Measurements from ENCODE around the gene HDAC8.

The HDAC8 gene

GRCh38 chrX:72351606-72352334, 220.9 kb downstream of the HDAC8 start:
- DNase-seq (ENCODE audit: low read depth, low spot score) = peak; percentile 14
- TF ChIP-seq CTCF (IDR thresholded peaks at IDR 0.05; ENCODE audit: insufficient read depth, low read length, missing control alignments) = no peak
- ChIA-PET POLR2A (no interaction called here), CTCF (no interaction called here)
- H3K4me3 ChIP-seq (ENCODE audit: low read depth, low read length) = no peak overlapping the region

- no peak for TF ChIP-seq CTCF (IDR thresholded peaks at IDR 0.05; ENCODE audit: insufficient read depth, low read length, missing control alignments)
- CTCF ChIA-PET = no interaction called here
- POLR2A ChIA-PET = no interaction called here
- H3K4me3 ChIP-seq (ENCODE audit: low read depth, low read length) = no peak overlapping the region
- DNase-seq (ENCODE audit: low read depth, low spot score) = no peak
Observed at GRCh38 chrX:72349190-72349589, 223.5 kb downstream of the HDAC8 start.

GRCh38 chrX:72348247-72348979, 224.2 kb downstream of the HDAC8 start:
- no peak for TF ChIP-seq CTCF (IDR thresholded peaks at IDR 0.05; ENCODE audit: insufficient read depth, low read length, missing control alignments)
- no peak overlapping the region for H3K4me3 ChIP-seq (ENCODE audit: low read depth, low read length)
- POLR2A ChIA-PET = interaction anchor here (0.6 kb wide), 1 partner anchor 21 kb away, joined by 3 read pairs; no protein-coding TSS in a partner anchor
- CTCF ChIA-PET = no interaction called here
- no peak for DNase-seq (ENCODE audit: low read depth, low spot score)

DNA sequence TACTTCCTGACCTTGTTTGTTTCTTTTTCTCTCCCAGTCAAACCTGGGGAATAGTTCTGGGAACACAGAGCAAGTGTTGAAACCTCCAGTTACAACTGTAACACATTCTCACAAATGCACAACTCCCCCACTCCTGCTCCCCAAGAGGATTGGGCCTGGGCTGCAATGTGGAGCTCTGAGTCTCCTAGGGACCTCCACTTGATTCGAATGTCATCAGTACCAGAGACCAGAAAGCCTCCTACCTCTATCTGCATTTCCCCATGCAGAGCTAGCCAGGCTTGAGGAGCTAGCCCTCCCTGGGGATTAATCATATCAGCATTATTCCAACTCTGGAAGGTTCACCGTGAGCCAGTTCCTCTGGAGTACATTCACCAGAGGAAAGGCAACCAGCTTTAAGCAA, 225.3 kb downstream of the HDAC8 start:
- no peak for DNase-seq (ENCODE audit: low read depth, low spot score)
- ChIA-PET CTCF (no interaction called here), POLR2A (no interaction called here)
- no peak overlapping the region for H3K4me3 ChIP-seq (ENCODE audit: low read depth, low read length)
- no peak for TF ChIP-seq CTCF (IDR thresholded peaks at IDR 0.05; ENCODE audit: insufficient read depth, low read length, missing control alignments)

DNA sequence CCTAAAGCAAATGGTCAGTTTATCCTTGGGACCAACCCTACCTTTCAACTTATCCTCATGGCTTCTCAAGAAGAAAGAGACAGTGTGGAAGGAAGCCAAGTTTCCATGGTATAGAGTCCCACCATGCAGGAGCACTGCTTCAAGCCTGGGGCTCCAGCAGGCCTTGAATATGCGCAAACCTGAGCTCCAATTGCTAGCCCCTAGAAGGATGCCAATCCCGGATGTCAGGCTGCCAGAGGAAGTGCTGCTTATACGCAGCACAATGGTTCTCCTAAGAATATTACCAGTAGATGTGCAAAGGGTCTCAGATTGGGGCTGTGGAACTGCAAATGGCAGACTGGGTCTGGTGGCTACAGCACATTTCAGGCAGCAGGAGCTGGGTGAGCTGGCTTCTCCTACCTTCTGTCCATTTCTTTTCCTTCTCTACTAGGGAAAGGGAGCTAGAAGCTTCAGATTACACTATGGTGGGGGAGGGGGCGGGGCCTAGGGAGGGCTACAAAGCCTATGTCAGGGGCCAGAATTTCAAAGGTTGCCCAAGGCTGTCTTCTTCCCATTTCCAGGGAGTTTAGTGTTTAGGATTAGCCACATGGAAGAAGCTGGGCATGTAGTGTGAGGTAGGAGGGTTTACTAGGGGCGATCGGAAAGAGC, 226.2 kb downstream of the HDAC8 start:
- POLR2A ChIA-PET = no interaction called here
- DNase-seq (ENCODE audit: low read depth, low spot score) = no peak
- no peak overlapping the region for H3K4me3 ChIP-seq (ENCODE audit: low read depth, low read length)
- no peak for TF ChIP-seq CTCF (IDR thresholded peaks at IDR 0.05; ENCODE audit: insufficient read depth, low read length, missing control alignments)
- CTCF ChIA-PET = interaction anchor here (0.6 kb wide), 1 partner anchor 282 kb away, joined by 3 read pairs; no protein-coding TSS in a partner anchor

- no peak for TF ChIP-seq CTCF (IDR thresholded peaks at IDR 0.05; ENCODE audit: insufficient read depth, low read length, missing control alignments)
- ChIA-PET POLR2A (no interaction called here), CTCF (no interaction called here)
- DNase-seq (ENCODE audit: low read depth, low spot score) = no peak
- H3K4me3 ChIP-seq (ENCODE audit: low read depth, low read length) = no peak overlapping the region
Observed at GRCh38 chrX:72340626-72341025, 232.0 kb downstream of the HDAC8 start.

Measured in AG04449 (cell line).